SH-SY5Y (cell line): ENCODE data around the gene MAP2K7.

ENCODE experiments used
- GATA2 ChIP-seq: IDR thresholded peaks from 2 replicates; pipeline ENCODE4 v1.6.1; 2011; ENCODE audit warnings: mild to moderate bottlenecking, low read depth, low read length
- GATA3 ChIP-seq: IDR thresholded peaks from 2 replicates; pipeline ENCODE4 v1.6.1; 2011; ENCODE audit warnings: low read depth, mild to moderate bottlenecking, low read length, moderate library complexity

DNA sequence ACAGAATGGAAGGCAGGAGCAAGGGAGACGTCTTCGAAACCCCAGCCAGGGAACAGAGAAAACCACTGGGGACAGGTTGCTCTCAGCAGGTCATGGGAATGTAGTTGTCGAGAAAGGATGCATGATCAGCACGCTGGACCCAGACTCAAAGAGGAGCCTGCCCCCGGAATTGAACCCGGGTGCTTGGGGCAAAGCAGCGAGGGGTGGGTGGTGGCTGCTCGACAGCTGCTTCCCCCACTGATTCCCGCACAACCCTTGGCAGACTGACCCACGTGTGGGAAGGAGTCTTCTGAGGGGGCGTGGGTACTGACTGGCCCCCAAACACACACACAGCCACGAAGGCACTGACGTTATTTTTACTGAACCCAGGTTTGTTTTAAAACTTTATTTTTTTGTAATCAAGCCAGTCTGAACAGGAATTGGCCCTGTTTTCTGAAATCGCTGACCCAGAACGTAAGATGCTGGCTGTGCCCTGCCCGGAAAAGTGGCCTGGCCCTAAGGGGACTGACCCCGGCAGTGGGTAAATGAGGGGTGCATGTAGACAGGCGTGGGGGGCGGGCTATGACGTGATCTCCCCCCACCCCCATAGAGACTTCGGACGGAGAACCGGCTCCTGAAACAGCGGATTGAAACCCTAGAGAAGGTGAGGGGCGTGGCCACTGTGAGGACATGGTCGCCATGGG is 48.1 kb upstream of the MAP2K7 start:
- TF ChIP-seq GATA2 (no peak), GATA3 (no peak)
